ENCODE results near the gene JAGN1.

Gene JAGN1

DNA sequence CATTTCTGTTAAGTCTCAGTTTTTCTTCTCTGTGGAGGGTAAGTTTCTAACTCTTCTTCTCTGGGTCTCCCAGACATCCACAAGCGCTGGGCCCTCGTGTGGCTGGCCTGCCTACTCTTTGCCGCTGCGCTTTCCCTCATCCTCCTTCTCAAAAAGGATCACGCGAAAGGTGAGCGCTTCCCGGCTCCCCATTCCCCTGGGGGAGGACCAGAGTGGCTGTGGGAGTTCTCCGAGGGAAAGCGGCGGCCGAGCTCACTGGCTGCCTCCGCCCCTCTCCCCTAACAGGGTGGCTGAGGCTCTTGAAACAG, 42.1 kb downstream of the JAGN1 start:
- H4K20me1 ChIP-seq (ENCODE audit: control insufficient read depth, insufficient read depth, low read depth, low read length) = no peaks in the 10 kb centered on the region
- H3K4me2 ChIP-seq (ENCODE audit: low read length) = peak overlapping the region; percentile 91
- no peaks in the 10 kb centered on the region; the same call in 1 of the 2 replicates for H3F3A ChIP-seq (ENCODE audit: control insufficient read depth, insufficient read depth)
- peak overlapping the region; percentile 82 for H3K4me3 ChIP-seq (ENCODE audit: low read length)
- no peaks in the 10 kb centered on the region for H3K9me3 ChIP-seq (ENCODE audit: control insufficient read depth, insufficient read depth, low read length)
- no peaks in the 10 kb centered on the region for H3K27me3 ChIP-seq (ENCODE audit: control insufficient read depth, low read length)
- H3K79me2 ChIP-seq (ENCODE audit: control insufficient read depth, low read length) = peaks cover 22% of the 10 kb centered on the region
- TF ChIP-seq EZH2phosphoT487 (IDR thresholded peaks at IDR 0.05; ENCODE audit: borderline replicate concordance, low read length) = no peak
- TF ChIP-seq, protein P1, sequence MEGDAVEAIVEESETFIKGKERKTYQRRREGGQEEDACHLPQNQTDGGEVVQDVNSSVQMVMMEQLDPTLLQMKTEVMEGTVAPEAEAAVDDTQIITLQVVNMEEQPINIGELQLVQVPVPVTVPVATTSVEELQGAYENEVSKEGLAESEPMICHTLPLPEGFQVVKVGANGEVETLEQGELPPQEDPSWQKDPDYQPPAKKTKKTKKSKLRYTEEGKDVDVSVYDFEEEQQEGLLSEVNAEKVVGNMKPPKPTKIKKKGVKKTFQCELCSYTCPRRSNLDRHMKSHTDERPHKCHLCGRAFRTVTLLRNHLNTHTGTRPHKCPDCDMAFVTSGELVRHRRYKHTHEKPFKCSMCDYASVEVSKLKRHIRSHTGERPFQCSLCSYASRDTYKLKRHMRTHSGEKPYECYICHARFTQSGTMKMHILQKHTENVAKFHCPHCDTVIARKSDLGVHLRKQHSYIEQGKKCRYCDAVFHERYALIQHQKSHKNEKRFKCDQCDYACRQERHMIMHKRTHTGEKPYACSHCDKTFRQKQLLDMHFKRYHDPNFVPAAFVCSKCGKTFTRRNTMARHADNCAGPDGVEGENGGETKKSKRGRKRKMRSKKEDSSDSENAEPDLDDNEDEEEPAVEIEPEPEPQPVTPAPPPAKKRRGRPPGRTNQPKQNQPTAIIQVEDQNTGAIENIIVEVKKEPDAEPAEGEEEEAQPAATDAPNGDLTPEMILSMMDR (IDR thresholded peaks at IDR 0.05; ENCODE audit: low read depth, low read length, poor library complexity, severe bottlenecking) = no peak
- no peaks in the 10 kb centered on the region for H3K9me2 ChIP-seq (replicated peaks; ENCODE audit: control insufficient read depth, low read length)
- peak overlapping the region; percentile 54 for H3K27ac ChIP-seq (ENCODE audit: low read depth, low read length)
- H3K4me1 ChIP-seq (ENCODE audit: control insufficient read depth, low read length) = peaks cover 36% of the 10 kb centered on the region
- peaks cover 24% of the 10 kb centered on the region for H3K36me3 ChIP-seq (ENCODE audit: control insufficient read depth, low read length)

DNA sequence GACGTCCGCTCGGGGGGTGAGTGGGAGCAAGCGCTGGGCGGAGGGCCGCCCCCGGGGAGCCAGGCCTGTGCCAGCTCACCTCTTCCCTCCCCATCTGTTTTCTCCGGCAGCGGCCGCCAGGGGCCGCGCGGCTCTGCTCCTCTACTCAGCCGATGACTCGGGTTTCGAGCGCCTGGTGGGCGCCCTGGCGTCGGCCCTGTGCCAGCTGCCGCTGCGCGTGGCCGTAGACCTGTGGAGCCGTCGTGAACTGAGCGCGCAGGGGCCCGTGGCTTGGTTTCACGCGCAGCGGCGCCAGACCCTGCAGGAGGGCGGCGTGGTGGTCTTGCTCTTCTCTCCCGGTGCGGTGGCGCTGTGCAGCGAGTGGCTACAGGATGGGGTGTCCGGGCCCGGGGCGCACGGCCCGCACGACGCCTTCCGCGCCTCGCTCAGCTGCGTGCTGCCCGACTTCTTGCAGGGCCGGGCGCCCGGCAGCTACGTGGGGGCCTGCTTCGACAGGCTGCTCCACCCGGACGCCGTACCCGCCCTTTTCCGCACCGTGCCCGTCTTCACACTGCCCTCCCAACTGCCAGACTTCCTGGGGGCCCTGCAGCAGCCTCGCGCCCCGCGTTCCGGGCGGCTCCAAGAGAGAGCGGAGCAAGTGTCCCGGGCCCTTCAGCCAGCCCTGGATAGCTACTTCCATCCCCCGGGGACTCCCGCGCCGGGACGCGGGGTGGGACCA, 42.6 kb downstream of the JAGN1 start:
- Histone ChIP-seq H3K9me3 (ENCODE audit: control insufficient read depth, insufficient read depth, low read length) (no peaks in the 10 kb centered on the region), H3K27ac (ENCODE audit: low read depth, low read length) (peak overlapping the region; percentile 54), H3K9me2 (replicated peaks; ENCODE audit: control insufficient read depth, low read length) (no peaks in the 10 kb centered on the region), H4K20me1 (ENCODE audit: control insufficient read depth, insufficient read depth, low read depth, low read length) (no peaks in the 10 kb centered on the region), H3F3A (ENCODE audit: control insufficient read depth, insufficient read depth) (no peaks in the 10 kb centered on the region; the same call in 1 of the 2 replicates), H3K36me3 (ENCODE audit: control insufficient read depth, low read length) (peaks cover 27% of the 10 kb centered on the region), H3K79me2 (ENCODE audit: control insufficient read depth, low read length) (peaks cover 22% of the 10 kb centered on the region), H3K4me3 (ENCODE audit: low read length) (peak overlapping the region; percentile 82), H3K4me2 (ENCODE audit: low read length) (peak overlapping the region; percentile 91), H3K27me3 (ENCODE audit: control insufficient read depth, low read length) (no peaks in the 10 kb centered on the region), H3K4me1 (ENCODE audit: control insufficient read depth, low read length) (peaks cover 36% of the 10 kb centered on the region)
- TF ChIP-seq, protein P1 (IDR thresholded peaks at IDR 0.05; ENCODE audit: low read depth, low read length, poor library complexity, severe bottlenecking) = peak; percentile 91
- TF ChIP-seq EZH2phosphoT487 (IDR thresholded peaks at IDR 0.05; ENCODE audit: borderline replicate concordance, low read length) = no peak

DNA sequence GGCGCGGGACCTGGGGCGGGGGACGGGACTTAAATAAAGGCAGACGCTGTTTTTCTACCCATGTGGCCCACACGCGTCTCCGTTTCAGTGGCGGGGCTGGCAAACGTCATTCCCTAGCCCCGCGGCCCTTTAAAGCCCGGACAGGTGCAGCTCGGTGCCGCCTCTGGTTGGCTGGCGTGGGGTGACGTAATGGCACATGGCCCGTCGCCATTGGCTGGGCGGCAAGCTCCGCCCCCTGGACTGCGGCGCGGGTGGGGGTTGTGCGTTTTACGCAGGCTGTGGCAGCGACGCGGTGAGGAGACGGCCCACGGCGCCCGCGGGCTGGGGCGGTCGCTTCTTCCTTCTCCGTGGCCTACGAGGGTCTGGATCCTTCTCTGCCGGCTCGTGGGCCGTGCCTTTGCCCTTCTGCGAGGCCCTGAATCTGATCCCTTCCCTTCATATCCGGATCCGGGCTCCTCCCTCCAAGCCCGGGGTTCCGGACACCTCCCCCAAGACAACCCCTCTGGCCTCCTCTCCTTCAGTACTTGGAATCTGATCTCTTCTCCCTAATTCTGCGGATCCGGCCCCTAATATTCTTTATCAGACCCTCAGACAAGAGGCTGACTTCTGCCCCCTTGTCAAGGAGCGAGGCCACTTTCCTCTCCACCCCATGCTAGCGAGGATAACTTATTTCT, 43.3 kb downstream of the JAGN1 start, which contains the start of gene CRELD1:
TSS of gene CRELD1 (plus strand) at position 274 of the 674 bp plus-strand sequence. CDS start 605 bp downstream, outside the sequence.
- Histone ChIP-seq H3F3A (ENCODE audit: control insufficient read depth, insufficient read depth) (no peaks in the 10 kb centered on the region; the same call in 1 of the 2 replicates), H3K4me1 (ENCODE audit: control insufficient read depth, low read length) (peaks cover 36% of the 10 kb centered on the region), H3K79me2 (ENCODE audit: control insufficient read depth, low read length) (peaks cover 22% of the 10 kb centered on the region), H3K4me3 (ENCODE audit: low read length) (peak within 1 kb of the TSS; percentile 82), H3K4me2 (ENCODE audit: low read length) (peak within 1 kb of the TSS; percentile 91), H4K20me1 (ENCODE audit: control insufficient read depth, insufficient read depth, low read depth, low read length) (no peaks in the 10 kb centered on the region), H3K9me2 (replicated peaks; ENCODE audit: control insufficient read depth, low read length) (no peaks in the 10 kb centered on the region), H3K9me3 (ENCODE audit: control insufficient read depth, insufficient read depth, low read length) (no peaks in the 10 kb centered on the region), H3K36me3 (ENCODE audit: control insufficient read depth, low read length) (peaks cover 27% of the 10 kb centered on the region), H3K27ac (ENCODE audit: low read depth, low read length) (peak within 1 kb of the TSS; percentile 54), H3K27me3 (ENCODE audit: control insufficient read depth, low read length) (no peaks in the 10 kb centered on the region)
- TF ChIP-seq EZH2phosphoT487 (IDR thresholded peaks at IDR 0.05; ENCODE audit: borderline replicate concordance, low read length) = no peak
- TF ChIP-seq, protein P1 (IDR thresholded peaks at IDR 0.05; ENCODE audit: low read depth, low read length, poor library complexity, severe bottlenecking) = no peak
